Muscle of arm (tissue), 12 donors: ENCODE results near the gene PRSS50. TPM values are rescaled to one million over a fixed set of nuclear protein-coding genes. Genes with fewer than 3 reads are reported as not detected.
A peak's percentile ranks its signal among the peaks of the same experiment; 100 is the strongest.

Experiments used
- DNase-seq: peaks from one replicate; pipeline ENCODE4 v3.0.0-alpha.2; 2013
- polyA plus RNA-seq, 12 donors: library from polyadenylated mRNA; unstranded; fragments of 120-200 nt; gene quantifications; one replicate each; pipeline ENCODE4 v1.2.1, GENCODE V29; 2013; ENCODE audit not compliant: insufficient read length in 12 of 12

The PRSS50 gene
- polyA plus RNA-seq, 12 donors = 0.10 to 1.1 (median 0.20) TPM; not detected in 4

DNA sequence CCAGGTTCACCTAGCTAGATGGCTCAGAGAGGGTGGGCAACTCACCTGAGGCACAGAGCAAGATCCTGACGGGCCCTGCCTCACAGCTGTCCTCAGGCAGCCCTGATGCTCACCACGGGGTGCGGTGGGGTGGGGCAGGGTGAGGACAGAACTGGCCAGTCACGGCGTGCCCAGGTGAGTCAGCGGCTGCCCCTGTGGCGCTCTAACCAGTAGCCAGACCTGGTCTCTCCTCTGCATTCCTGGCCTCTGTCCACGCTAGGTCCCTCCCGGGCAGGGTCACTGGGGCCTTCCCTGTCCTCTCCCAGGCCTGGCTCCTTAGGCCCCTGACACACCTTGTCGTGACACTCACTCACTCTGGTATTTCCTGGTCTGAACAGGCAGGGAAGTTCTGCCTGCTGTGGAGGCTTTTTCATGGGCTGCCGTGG is 25.1 kb downstream of the PRSS50 start:
- no peak for DNase-seq

DNA sequence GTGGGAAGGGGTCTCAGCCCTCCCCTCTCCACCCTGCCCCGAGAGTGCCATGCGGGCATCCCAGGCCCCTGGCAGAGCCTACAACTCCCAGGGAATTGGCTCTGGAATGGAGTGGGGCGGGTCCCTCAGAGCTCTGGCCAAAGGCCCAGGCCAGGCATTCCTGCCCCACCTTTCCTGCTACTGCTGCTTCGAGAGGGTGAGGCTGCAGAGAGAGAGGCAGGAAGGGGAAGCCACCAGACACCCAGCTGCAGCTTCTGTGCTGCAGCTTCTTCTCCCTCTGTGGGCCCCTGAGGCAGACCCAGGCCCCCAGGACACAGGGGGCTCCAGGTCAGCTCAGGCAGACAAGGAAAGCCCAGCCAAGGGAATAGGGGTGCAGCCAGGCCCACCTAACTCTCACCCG is 26.9 kb downstream of the PRSS50 start:
- DNase-seq = no peak

DNA sequence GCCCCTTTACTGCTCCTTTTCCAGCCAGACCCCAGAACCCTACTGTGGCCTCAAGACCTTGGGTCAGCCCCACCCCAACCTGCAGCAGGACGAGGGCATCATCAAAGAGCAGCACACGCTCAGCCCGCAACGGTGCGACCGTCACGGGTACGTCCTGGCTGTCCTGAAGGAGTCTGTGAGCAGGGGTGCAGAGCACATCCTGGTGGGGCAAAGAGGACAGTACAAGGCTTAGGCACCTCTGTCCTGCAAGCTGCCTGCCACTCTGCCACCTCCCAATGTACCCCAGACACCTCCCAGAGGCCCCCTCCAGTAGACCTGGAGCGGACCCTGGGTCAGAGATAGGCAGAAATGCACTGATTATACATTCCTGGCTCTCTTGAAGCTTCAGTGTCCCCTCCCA is 32.2 kb downstream of the PRSS50 start:
- no peak for DNase-seq

DNA sequence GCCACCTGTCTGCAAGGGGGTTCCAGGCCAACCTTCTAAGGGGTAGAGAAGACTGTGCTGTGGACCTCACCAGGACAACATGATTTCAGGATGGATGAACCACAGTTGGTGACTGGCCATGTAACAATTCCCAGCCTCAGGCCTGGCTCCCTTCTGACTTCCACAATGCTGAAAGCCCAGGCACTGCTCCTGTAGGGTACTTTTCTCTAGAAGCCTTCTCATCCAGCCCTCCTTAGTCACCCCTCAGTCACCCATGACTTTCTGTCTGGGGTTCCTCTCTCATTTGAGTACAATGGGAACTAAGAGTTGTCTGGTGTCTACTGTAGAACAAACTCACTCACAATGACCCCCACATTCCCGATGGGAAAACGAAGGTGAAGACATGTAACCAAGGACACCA is 32.8 kb downstream of the PRSS50 start:
- DNase-seq = no peak

DNA sequence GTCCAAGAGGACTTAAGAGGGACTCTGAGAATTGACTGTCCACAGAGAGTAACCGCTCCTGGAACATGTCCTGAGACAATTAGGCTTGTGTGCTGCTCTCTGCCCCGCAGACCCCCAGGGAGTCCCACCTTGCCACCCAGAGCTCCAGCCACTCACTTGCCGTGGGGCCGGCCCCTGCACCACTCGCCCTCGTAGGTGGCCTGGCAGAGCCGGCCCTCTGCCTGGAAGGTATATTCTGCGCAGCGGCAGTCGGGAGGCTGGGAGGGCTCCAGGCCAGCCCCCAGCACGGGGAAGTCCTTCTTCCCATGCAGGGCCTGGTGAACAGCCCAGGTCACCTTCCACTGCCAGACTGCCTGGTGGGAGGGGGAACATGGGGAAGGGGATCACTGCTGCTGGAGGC is 34.7 kb downstream of the PRSS50 start:
- no peak for DNase-seq

DNA sequence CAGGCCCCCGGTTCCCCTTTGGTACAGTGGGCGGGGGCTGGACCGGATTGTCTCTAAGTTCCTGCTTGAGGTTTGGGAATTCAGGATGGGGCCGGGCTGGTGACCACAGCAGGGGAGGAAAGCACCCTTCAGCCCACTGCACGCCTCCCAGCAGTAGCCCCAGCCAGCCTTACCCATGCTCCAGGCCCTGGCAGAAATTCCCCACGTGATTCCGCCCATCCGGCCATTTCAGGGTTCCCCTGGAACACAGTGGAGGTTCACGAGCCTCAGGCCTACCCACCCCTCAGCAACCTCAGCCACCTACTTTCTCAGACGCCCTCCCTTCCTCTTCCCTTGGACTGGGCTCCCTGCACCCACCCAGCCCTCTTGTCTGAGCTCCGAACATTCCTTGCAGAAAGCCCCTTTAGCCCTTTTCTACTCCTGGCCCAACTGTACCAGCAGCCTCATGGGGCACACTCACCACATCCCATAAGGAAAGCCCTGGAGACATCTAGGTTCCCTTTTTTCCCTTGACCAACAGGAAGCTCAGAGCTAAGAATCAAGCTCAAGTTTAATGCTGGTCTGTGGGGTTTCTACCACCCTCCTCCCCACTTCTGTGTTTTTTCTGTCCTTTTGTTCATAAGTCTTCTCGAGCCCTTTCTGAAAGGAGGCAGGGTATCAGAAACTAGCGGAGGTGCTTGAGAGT is 35.7 kb downstream of the PRSS50 start:
- no peak for DNase-seq

DNA sequence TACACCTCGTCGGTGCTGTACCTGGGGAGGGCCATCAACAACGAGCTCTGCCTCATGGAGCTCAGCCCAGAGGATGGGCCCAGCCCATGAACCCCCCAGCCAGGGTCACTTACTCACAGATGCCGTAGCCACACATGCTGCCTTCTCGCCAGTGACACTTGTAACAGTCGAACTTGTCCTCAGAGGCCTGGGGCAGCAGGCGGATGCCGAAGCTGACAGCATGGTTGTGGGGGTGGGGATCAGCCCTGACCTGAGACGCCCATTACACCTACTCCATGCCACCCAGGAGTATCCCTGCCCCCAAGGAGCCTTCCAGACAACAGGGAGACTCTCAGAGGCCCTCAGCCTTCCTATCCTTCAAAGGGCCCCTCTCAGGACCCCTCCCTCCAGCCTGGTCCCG is 36.3 kb downstream of the PRSS50 start:
- no peak for DNase-seq

DNA sequence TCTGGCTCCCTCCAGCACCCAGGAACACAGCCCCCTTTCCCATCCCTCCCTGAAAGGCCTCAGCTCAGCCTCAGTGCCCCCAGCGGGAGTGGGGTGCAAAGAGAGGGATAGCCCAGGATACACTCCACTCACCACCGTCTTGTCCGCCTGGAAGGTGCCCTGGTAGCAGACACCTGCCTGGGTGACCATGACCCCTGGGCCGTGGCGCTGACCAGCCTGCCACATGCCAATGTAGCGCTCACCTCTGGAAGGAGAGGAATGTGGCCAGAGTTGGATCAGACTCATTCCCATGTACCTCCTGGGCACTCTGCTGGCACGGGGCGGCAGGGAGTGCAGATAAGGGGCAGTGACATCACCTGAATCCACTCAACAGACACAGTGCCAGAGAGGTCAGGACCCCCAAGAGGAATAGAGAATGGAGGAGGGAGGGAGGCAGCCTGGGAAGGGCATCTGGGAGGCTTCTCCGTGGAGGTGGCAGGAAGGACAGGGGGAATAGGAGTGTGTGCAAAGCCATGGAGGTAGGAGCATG is 37.3 kb downstream of the PRSS50 start:
- no peak for DNase-seq

DNA sequence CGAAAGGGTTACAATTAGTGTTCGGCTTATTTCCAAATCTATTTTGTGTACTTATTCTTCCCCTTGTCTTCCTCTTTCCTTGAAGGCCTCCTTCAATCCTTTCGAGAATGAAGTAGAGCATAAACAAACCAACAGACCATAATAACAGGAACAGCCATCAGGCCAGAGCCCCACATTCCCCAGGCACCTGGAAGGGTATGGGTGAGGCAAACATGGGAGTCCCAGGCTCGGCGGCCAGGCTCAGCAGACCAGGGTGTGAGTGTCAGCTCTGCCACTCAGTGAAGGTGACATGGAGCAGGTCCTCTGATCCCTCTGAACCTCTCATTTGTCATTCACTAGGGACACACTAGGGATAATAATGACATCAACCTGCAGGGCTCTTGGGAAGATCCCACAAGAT is 38.0 kb downstream of the PRSS50 start:
- no peak for DNase-seq

DNA sequence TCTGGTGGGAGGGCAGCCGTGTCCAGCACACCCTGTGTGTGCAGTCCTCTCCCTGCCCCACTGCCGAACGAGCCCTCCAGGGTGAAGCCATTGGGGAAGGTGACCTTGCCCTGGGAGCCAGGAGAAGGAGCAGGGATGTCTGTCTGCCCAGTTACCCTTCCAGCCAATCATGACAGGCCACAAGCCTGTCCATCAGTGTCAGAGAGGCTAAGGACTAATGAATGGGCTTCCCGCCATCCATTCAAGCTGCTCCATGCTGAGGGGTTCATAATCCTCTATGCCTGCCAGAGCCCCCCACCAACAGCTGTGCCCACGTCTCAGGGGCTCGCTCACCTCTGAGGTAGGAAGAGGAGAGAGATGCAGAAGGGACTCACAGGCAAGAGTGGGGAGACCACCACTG is 39.4 kb downstream of the PRSS50 start:
- no peak for DNase-seq

DNA sequence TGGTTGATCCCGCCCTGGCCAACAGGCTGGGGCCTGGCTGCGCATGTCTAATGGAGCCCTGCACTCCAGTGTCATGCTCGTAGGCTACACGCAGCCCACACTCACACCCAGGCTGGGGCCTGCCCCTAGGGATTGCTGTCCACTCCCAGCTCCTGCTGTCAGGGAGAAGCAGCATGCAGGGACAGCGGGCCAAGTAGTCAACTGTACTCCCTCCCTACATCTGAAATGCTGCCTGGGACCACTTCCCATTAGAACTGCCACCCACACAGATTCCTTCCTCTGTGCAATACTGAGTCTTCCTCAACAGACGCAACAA is 40.3 kb downstream of the PRSS50 start:
- peak; percentile 35 for DNase-seq

DNA sequence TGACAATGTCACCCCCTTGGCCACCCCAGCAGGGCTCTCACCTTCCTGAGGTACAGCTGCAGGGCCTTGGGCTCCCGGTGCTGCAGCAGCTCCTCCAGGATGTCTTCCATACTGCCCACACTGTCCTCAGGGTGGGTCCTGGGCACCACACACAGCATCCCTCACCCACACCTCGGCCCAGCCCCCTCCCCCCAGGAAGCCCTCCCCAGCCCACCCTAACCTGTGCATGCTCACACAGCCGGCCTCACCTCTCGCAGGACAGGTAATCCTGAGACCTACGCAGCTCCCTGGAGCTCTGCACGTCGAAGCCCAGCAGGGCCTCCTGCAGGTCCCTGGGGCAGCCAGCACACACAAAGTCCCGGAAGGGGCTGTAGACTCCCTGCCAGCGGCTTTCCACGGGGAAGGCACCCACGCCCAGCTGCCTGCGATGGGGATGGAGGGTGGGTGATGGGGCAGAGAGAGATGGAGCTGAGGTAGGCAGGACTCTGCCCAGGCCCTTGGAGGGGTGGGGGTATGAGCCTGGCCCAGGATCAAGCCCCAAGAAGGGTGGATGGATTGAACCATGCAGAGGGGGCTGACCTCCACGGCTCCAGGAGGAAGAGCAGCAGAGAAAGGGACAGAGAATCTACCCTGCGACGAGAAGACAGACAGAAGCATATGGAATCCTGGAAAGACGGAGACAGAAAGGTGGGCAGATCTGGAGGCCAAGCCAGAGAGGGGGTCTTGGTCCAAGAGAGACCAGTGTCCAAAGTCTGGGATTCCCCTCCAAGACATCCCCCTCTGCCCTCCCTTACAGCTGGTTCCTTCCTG is 40.9 kb downstream of the PRSS50 start:
- DNase-seq = no peak

DNA sequence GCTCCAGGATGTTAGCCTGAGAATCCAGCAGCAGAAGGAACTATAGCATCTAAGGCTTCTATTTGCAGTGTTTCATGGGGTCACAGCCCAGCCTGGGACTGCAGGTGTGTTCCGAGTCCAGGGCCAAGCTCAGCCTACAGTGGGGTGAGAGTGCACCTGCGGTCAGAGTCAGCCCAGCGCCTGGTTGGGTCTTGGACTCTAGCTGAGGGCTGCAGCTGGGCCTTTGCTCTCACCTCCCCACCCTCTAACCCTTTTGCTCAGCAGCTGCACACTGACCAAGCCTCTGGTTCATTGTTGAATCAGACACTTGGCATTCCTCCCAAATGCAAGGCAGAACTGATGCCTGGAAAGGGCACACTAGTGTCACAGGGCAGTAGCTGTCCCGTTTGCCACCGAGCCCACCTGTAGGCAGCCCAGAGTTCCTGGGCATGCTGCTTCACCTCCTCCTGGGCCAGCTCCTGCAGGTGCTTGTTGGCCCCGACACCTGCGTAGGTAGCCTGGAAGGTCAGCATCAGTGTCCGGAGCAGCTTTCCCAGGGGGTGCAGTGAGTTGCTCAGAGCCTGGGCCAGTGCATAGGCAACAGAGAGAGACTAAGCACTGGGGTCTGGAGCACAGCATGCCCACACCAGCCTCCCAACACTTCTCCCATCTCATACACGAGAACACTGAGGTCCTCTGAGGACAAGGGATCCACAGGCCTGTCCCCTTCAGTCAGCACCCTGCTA is 41.7 kb downstream of the PRSS50 start:
- DNase-seq = no peak

DNA sequence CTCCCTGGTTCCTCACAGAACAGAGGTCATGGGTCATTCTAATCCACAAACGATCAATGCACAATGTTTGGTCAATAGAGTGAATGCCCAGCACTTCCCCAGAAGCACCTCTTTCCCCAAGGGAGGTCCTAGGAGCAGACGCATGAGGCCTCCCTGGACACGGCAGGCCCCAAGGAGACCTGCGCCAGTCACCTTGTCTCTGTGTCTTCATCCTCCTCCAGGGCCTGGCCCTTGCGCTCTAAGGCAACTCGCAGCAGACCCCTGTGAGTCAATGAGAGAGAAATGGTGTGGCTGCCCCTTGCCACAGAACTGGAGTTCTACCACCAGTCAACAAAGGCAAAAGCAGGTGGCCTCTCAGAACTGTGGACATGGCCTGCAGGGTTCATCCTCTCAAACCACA is 42.2 kb downstream of the PRSS50 start:
- DNase-seq = no peak

DNA sequence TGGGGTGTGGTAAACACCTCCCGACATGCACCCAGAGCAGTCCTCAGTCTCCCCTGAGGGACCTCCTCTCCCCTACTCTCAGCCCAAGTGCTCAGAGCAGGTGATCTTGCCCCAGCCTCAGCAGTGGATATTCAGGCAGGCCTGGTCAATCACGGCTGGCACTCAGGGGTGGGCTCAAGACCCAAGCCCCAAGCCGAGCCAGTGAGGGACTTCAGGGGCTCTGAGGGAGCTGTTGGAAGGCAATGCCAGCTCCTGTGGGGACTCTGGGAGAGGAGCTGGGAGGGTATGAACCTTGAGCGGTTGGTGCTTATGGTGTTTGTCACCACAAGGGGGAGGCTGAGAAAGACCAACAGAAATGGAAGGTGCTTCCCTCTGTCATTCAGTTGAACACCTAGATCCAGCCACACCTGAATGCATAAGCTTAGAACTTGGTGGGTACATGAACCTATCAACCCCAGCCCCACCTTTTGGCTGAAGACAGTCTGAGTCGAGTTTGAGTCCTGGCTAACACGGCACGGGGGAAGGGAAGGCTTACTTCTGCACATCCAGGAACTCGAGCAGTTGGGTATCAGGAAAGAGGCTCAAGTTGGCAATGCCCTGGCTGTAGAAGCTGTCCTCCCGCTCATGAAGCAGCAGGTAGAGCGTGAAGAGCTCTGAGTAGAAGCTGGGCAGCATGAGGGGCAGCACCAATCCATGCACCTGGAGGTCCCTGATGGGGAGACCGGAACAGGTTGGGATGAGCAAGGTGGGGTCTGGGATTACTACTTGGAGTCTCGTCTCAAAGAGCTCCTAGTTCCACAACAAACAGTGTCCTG is 43.4 kb downstream of the PRSS50 start:
- DNase-seq = no peak

DNA sequence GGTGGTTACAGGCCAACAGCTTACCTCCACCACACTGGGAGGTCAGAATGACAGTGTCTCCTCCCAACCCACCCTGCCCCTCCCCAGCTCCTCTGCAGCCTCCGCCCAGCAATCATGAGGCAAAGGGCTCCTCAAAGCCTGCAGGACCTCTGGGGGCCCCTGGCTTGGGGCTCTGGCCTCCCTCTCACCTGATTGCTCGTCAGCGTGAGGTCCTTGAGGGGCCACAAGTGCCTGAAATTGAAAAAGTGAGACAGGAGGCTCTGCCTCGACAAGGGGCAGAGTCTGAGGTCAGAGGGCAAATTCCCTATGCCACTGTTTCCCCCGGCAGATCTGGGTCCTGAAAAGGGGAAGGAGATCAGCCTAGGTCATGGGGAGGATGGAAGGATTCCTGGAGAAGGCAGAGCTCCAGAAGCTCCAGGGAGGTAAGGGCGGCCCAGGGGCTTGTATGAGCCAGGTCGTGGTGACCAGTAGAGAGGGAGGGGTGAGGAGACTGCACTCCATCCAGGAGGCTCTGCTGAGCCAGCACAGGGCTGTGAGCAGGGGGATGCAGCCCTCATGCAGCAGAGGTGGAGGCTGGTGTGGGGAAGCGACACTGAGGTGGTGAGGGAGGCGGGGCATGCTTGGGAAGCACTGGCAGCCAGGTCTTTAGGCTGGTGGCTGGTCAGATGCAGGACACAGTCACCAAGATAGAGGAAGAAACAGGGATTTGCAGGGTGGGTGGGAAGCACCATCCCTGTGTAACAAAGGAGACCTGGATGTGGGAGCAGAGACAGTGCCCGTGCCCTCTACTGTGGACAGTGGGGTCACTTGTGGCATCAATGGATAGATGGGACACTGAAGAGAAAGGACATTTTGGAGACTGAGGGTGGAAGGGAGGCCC is 44.3 kb downstream of the PRSS50 start:
- no peak for DNase-seq

DNA sequence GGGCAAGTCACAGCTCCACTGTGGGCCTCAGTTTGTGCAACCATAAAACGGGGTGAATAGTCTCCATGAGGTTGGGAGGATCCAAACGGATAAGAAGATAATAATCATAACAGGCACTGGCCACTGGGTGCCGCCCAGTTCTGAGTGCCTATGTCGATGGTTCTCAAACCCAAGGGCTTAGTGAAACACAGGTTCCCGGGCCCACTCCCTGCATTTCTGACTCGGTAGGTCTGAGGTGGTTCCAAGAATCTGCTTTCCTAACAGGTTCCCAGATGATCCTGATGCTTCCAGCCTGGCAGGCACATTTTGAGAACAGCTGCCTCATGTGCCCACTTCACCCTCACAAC is 45.3 kb downstream of the PRSS50 start:
- DNase-seq = no peak

DNA sequence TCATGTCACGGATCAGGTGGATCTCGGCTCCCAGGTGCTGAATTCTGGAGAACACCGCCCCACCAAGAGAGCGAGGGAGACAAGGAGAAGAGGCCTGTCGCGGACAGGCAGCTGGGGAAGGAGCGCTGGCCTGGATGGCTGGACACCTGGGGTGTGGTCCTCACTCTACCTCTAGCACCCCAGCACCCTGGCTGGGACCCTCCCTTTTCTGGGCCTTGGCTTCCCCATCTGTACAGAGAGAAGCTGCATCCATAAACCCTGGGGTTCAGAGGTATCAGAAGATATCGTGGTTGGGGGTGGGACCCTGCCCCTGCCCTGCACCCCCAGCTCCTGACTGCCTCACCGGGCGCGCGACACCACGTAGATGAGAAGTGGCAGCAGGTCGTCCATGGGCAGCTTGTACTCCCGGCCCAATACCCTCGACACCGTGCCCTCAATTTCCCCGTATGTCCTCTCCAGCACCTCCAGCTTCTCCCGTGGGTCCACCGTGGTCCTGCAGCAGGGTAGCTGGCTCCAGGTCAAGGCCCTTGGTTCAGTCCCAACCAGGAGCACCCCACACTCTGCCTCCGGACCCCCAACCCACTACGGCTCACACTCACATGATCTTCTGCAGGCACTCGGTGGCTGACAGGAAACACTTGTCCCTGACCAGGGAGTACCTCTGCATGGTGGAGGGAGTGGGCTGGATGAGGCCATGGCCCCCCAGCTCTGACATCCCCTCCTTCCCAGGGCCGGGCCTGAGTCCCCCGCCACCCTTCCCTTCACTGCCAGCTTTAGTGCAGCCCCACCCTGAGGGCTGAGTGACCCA is 45.9 kb downstream of the PRSS50 start:
- DNase-seq = no peak

DNA sequence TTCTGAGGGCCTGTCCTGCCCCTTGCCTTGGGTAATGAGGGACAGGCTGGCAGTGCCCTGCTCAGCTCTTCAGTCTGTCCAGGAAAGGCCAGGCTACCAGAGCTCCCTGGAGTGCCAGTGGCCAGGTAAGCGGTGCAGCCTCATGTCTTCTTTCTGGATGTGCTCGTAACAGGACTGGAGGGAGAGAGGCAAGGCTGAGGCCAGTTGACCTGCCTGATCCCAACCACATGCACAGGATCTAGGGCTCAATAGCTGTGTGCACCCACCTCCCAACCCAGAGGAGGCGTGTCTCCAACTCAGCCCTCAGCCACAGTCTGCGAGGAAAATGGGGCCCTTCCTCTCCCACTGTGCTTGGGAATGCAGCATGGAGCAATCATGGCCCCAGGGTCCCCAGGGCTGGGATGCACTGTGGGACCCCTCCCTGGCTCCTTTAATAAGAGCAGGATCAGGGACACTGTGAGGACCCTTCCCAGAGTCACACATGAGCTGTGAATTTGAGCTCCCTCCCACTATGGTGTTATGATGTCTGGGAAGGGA is 46.7 kb downstream of the PRSS50 start:
- no peak for DNase-seq
